ENCODE measurements around the gene WNT3A. TPM values are rescaled to one million over a fixed set of nuclear protein-coding genes. Genes with fewer than 3 reads are reported as not detected.

The WNT3A gene
- polyA plus RNA-seq, 1 of the 3 experiments (the other 2 are of a cell fraction), result not detected

DNA sequence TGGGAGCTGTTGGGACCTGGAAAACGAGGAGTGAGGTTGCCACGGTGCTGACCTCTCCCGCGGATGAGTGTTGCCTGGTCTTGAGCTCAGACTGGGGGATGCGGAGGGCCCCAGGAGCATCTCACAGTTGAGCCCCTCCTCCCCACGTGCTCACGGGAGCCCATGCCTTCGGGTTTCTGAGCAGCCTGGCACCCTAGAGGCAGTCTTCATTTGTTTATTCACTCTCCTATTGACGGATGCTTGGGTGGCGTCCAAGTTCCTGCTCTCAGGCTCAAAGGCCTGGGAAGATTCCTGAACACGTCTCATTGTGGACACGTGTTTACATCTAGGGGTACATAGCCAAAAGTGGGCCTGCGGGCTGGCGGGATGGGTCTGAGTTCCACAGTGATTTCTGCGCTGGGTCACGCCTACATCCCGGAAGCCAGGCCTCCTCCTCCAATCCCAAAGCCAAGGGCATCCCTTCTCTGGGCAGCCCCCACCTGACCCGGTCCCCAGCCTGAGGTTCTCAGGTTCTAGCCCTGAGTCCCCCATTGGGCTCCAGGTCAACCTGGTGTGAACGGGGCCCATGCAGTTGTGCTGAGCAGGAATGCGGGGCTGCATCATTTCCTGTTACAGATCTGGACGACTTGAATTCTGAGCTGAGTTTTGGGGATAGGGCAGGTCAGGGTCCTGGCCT, 14.7 kb downstream of the WNT3A start:
- Histone ChIP-seq H3K79me2 (ENCODE audit: insufficient read depth) (no peaks in the 10 kb centered on the region), H2AFZ (ENCODE audit: low read depth) (no peak overlapping the region), H3K36me3 (replicated peaks in 1 of 2; ENCODE audit: control insufficient read depth in 1 of 2, insufficient read depth in 2 of 2, low read length in 1 of 2) (no peaks in the 10 kb centered on the region), H3K27ac (ENCODE audit: low read depth in 2 of 2, low read length in 1 of 2) (no peak overlapping the region), H3K9me2 (no peaks in the 10 kb centered on the region), H3K4me2 (no peak overlapping the region), H3K27me3 (ENCODE audit: insufficient read depth) (no peaks in the 10 kb centered on the region; the same call in 1 of the 2 replicates), H4K20me1 (ENCODE audit: insufficient read depth) (no peaks in the 10 kb centered on the region), H3F3A (replicated peaks; ENCODE audit: insufficient read depth) (no peaks in the 10 kb centered on the region), H3K4me1 (ENCODE audit: control insufficient read depth in 1 of 2, insufficient read depth in 2 of 2, low read depth in 1 of 2, low read length in 1 of 2) (no peaks in the 10 kb centered on the region), H3K9ac (no peak overlapping the region), H3K4me3 (ENCODE audit: low read depth in 2 of 2, low read length in 1 of 2) (no peak overlapping the region), H3K9me3 (no peaks in the 10 kb centered on the region)
- no peak for DNase-seq
- TF ChIP-seq EP300 (IDR thresholded peaks at IDR 0.05; ENCODE audit: borderline replicate concordance in 1 of 2, low read depth in 1 of 2, low read length in 1 of 2) (no peak), EZH2phosphoT487 (IDR thresholded peaks at IDR 0.05; ENCODE audit: borderline replicate concordance, low read depth) (no peak), RCOR1 (IDR thresholded peaks at IDR 0.05; ENCODE audit: low read length) (no peak), FOXJ3 (CRISPR knock-in tag; IDR thresholded peaks at IDR 0.05) (no peak), YY1 (IDR thresholded peaks at IDR 0.05; ENCODE audit: low read depth) (no peak), CTCF (IDR thresholded peaks at IDR 0.05) (no peak), NFIC (IDR thresholded peaks at IDR 0.05; ENCODE audit: borderline replicate concordance) (no peak), PBX3 (IDR thresholded peaks at IDR 0.05) (no peak), GATA2 (CRISPR knock-in tag; IDR thresholded peaks at IDR 0.05) (no peak), ZBTB33 (IDR thresholded peaks at IDR 0.05; ENCODE audit: borderline replicate concordance, low read depth) (no peak), GABPA (IDR thresholded peaks at IDR 0.05; ENCODE audit: low read depth) (no peak), FOXM1 (IDR thresholded peaks at IDR 0.05; ENCODE audit: low read depth) (no peak), SIN3A (IDR thresholded peaks at IDR 0.05; ENCODE audit: borderline replicate concordance, low read depth, low read length) (no peak)
- TF ChIP-seq, protein P1, sequence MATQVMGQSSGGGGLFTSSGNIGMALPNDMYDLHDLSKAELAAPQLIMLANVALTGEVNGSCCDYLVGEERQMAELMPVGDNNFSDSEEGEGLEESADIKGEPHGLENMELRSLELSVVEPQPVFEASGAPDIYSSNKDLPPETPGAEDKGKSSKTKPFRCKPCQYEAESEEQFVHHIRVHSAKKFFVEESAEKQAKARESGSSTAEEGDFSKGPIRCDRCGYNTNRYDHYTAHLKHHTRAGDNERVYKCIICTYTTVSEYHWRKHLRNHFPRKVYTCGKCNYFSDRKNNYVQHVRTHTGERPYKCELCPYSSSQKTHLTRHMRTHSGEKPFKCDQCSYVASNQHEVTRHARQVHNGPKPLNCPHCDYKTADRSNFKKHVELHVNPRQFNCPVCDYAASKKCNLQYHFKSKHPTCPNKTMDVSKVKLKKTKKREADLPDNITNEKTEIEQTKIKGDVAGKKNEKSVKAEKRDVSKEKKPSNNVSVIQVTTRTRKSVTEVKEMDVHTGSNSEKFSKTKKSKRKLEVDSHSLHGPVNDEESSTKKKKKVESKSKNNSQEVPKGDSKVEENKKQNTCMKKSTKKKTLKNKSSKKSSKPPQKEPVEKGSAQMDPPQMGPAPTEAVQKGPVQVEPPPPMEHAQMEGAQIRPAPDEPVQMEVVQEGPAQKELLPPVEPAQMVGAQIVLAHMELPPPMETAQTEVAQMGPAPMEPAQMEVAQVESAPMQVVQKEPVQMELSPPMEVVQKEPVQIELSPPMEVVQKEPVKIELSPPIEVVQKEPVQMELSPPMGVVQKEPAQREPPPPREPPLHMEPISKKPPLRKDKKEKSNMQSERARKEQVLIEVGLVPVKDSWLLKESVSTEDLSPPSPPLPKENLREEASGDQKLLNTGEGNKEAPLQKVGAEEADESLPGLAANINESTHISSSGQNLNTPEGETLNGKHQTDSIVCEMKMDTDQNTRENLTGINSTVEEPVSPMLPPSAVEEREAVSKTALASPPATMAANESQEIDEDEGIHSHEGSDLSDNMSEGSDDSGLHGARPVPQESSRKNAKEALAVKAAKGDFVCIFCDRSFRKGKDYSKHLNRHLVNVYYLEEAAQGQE (IDR thresholded peaks at IDR 0.05; ENCODE audit: low read depth, low read length), result no peak
- CTCF ChIA-PET, result interaction anchor here (1.1 kb wide), 1 partner anchor 22 kb away, joined by 3 read pairs; no protein-coding TSS in a partner anchor
- WGBS (ENCODE audit: low lambda C conversion rate), result 58% methylated on average over 14 of the region's 21 CpGs
- POLR2A ChIA-PET, result no interaction called here

Data from SK-N-SH (cell line).